SK-N-SH (cell line): ENCODE results near the gene RBBP8NL. TPM values are rescaled to one million over a fixed set of nuclear protein-coding genes. Genes with fewer than 3 reads are reported as not detected.
A peak's percentile ranks its signal among the peaks of the same experiment; 100 is the strongest.

Experiments
- CTCF ChIA-PET: fragments of 300-600, 350-600 bp; formaldehyde crosslinking; extraction: SDS; loops from one replicate; lab custom pipeline; 2021; lab: Yijun Ruan, JAX
- POLR2A ChIA-PET: fragments of 350-600 bp; sonication (Branson Sonifier 250); formaldehyde crosslinking; extraction: SDS; loops from one replicate; lab custom pipeline; 2020; ENCODE audit warnings: antibody characterized with exemption, inconsistent platforms; lab: Yijun Ruan, JAX
- DNase-seq: peaks from one replicate; pipeline ENCODE4 v3.0.0; 2012
- H2AFZ ChIP-seq: fragments of 200-600 bp; sonication (generic); 2 replicates; pipeline ENCODE4 v1.8.1; 2016; ENCODE audit warnings: antibody characterized with exemption, mild to moderate bottlenecking, low read depth
- H3F3A ChIP-seq: fragments of 200-600 bp; sonication (generic); replicated peaks from 2 replicates; pipeline ENCODE3; 2016; ENCODE audit warnings: antibody characterized with exemption, mild to moderate bottlenecking; ENCODE audit not compliant: insufficient read depth
- H3K27ac ChIP-seq, 2 experiments: fragments of 200-500 bp in 1 of 2; fragments of 200-600 bp in 1 of 2; sonication (Bioruptor generic) in 1 of 2; sonication (generic), shearing (Covaris generic) in 1 of 2; 2 replicates each; pipeline versions ENCODE4 v1.5.1 to v1.6.1; 2014 to 2016; ENCODE audit warnings: low read depth in 2 of 2, inconsistent platforms in 1 of 2, low read length in 1 of 2, mild to moderate bottlenecking in 1 of 2, mixed read lengths in 1 of 2
- H3K27me3 ChIP-seq: fragments of 200-600 bp; sonication (generic), shearing (Covaris generic); 2 replicates; pipeline ENCODE4 v1.6.1; 2016; ENCODE audit warnings: mixed run types; ENCODE audit not compliant: insufficient read depth
- H3K36me3 ChIP-seq, 2 experiments: fragments of 200-500 bp in 1 of 2; fragments of 200-600 bp in 1 of 2; sonication (Bioruptor generic) in 1 of 2; sonication (generic) in 1 of 2; replicated peaks in 1 of 2; 2 replicates each; pipeline versions ENCODE3 to v1.5.1; 2014 to 2016; ENCODE audit warnings: low read length in 1 of 2, mild to moderate bottlenecking in 1 of 2; ENCODE audit not compliant: insufficient read depth in 2 of 2, control insufficient read depth in 1 of 2
- H3K4me1 ChIP-seq, 2 experiments: fragments of 200-500 bp in 1 of 2; fragments of 200-600 bp in 1 of 2; sonication (Bioruptor generic) in 1 of 2; sonication (generic), shearing (Covaris generic) in 1 of 2; 2 replicates each; pipeline versions ENCODE4 v1.5.1 to v1.6.1; 2014 to 2016; ENCODE audit warnings: low read depth in 1 of 2, low read length in 1 of 2, mixed run types in 1 of 2; ENCODE audit not compliant: insufficient read depth in 2 of 2, control insufficient read depth in 1 of 2
- H3K4me2 ChIP-seq: fragments of 200-600 bp; sonication (generic), shearing (Covaris generic); 2 replicates; pipeline ENCODE4 v1.6.1; 2017; ENCODE audit warnings: mixed run types
- H3K4me3 ChIP-seq, 2 experiments: fragments of 200-500 bp in 1 of 2; fragments of 200-600 bp in 1 of 2; sonication (Bioruptor generic) in 1 of 2; sonication (generic), shearing (Covaris generic) in 1 of 2; 2 replicates each; pipeline versions ENCODE4 v1.5.1 to v1.8.1; 2014 to 2016; ENCODE audit warnings: low read depth in 2 of 2, inconsistent platforms in 1 of 2, low read length in 1 of 2, mild to moderate bottlenecking in 1 of 2, mixed read lengths in 1 of 2, moderate library complexity in 1 of 2
- H3K79me2 ChIP-seq: fragments of 200-600 bp; sonication (generic); 2 replicates; pipeline ENCODE4 v1.8.1; 2017; ENCODE audit warnings: mild to moderate bottlenecking; ENCODE audit not compliant: insufficient read depth
- H3K9ac ChIP-seq: fragments of 200-600 bp; sonication (generic); 2 replicates; pipeline ENCODE4 v1.6.1; 2017; ENCODE audit warnings: mixed run types
- H3K9me2 ChIP-seq: fragments of 200-600 bp; sonication (generic); 2 replicates; pipeline ENCODE4 v1.6.1; 2017; ENCODE audit warnings: mixed run types
- H3K9me3 ChIP-seq: fragments of 200-600 bp; sonication (generic); 2 replicates; pipeline ENCODE4 v1.6.1; 2017; ENCODE audit warnings: mixed run types, mild to moderate bottlenecking, moderate library complexity
- H4K20me1 ChIP-seq: fragments of 200-600 bp; sonication (generic); 2 replicates; pipeline ENCODE4 v1.6.1; 2017; ENCODE audit warnings: mild to moderate bottlenecking, mixed run types; ENCODE audit not compliant: insufficient read depth
- CHD2 ChIP-seq: fragments of 150-350 bp; IDR thresholded peaks from 2 replicates; pipeline ENCODE4 v1.6.1; 2018; ENCODE audit warnings: low read length; ENCODE audit not compliant: partially characterized antibody
- EZH2phosphoT487 ChIP-seq: fragments of 200-600 bp; sonication (generic); IDR thresholded peaks from 2 replicates; pipeline ENCODE4 v1.6.1; 2017; ENCODE audit warnings: low read depth, mixed run types, mild to moderate bottlenecking, antibody characterized with exemption, moderate library complexity, borderline replicate concordance
- FOXJ3 ChIP-seq: sonication (generic); formaldehyde crosslinking; IDR thresholded peaks from 2 replicates; pipeline ENCODE4 v1.5.1; 2020; ENCODE audit warnings: mild to moderate bottlenecking, missing genetic modification reagents
- GABPA ChIP-seq: IDR thresholded peaks from 2 replicates; pipeline ENCODE4 v1.4.0; 2012; ENCODE audit warnings: low read depth, mild to moderate bottlenecking
- NRF1 ChIP-seq: IDR thresholded peaks from 2 replicates; pipeline ENCODE4 v1.6.1; 2012; ENCODE audit warnings: low read depth, mild to moderate bottlenecking, low read length
- RCOR1 ChIP-seq: fragments of 150-350 bp; IDR thresholded peaks from 2 replicates; pipeline ENCODE4 v1.6.1; 2017; ENCODE audit warnings: antibody characterized with exemption, low read length
- TCF12 ChIP-seq: IDR thresholded peaks from 2 replicates; pipeline ENCODE4 v1.4.0; 2012
- TEAD4 ChIP-seq: IDR thresholded peaks from 2 replicates; pipeline ENCODE4 v1.4.0; 2012; ENCODE audit warnings: mild to moderate bottlenecking, borderline replicate concordance; ENCODE audit not compliant: insufficient read depth
- WGBS: methylation state at CpG from one replicate; pipeline ENCODE4 v1.1.6; 2017; ENCODE audit warnings: low lambda C conversion rate; 5-methylcytosine and 5-hydroxymethylcytosine counted together
- polyA plus RNA-seq, 3 experiments: library from polyadenylated mRNA; depleted of rRNA; stranded (reverse); fragments of >200 nt; gene quantifications; 2 replicates each; pipeline ENCODE4 v1.2.3, GENCODE V29; 2012
- TF ChIP-seq, protein P1 (sequence below): IDR thresholded peaks from 2 replicates; pipeline ENCODE4; 2012
- TF ChIP-seq, protein P2 (sequence below): IDR thresholded peaks from 2 replicates; pipeline ENCODE4 v1.4.0; 2012; ENCODE audit warnings: low read depth
- TF ChIP-seq, protein P3 (sequence below): fragments of 200-600 bp; sonication (generic); IDR thresholded peaks from 2 replicates; pipeline ENCODE4 v1.6.1; 2017; ENCODE audit warnings: antibody characterized with exemption, mild to moderate bottlenecking, moderate library complexity

The RBBP8NL gene
- polyA plus RNA-seq, 1 of the 3 experiments (the other 2 are of a cell fraction), result not detected

DNA sequence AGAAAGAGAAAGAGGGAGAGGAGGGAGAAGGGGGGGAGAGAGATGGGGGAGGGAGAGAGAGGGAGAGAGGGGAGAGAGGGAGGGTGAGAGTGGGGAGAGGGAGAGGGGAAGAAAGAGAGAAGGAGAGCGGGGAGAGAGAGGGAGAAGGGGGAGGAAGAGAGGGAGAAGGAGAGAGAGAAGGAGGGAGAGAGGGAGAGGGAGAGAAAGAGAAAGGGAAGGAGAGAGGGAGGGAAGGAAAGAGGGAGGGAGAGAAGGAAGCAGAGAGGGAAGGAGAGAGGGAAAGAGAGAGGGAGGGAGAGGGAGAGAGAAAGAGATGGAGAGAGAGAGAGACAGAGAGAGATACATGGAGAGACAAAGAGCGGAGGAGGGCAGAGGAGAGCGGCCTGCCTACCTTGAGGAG, 24.6 kb upstream of the RBBP8NL start:
- Histone ChIP-seq H3K4me1 (peaks cover 0 to 8% of the 10 kb centered on the region in 2 experiments; a peak in 1 of 4 replicates), H3F3A (no peaks in the 10 kb centered on the region), H3K9me2 (no peaks in the 10 kb centered on the region), H3K79me2 (no peaks in the 10 kb centered on the region), H3K36me3 (no peaks in the 10 kb centered on the region), H3K27me3 (no peaks in the 10 kb centered on the region), H3K27ac (no peak overlapping the region), H3K9ac (no peak overlapping the region), H3K4me3 (no peak overlapping the region), H3K9me3 (no peaks in the 10 kb centered on the region), H3K4me2 (no peak overlapping the region), H4K20me1 (no peaks in the 10 kb centered on the region), H2AFZ (no peak overlapping the region)
- ChIA-PET CTCF (no interaction called here), POLR2A (no interaction called here)
- DNase-seq, result no peak
- TF ChIP-seq TCF12 (no peak), CHD2 (no peak)
- 88% methylated on average over 3 of the region's 3 CpGs for WGBS

DNA sequence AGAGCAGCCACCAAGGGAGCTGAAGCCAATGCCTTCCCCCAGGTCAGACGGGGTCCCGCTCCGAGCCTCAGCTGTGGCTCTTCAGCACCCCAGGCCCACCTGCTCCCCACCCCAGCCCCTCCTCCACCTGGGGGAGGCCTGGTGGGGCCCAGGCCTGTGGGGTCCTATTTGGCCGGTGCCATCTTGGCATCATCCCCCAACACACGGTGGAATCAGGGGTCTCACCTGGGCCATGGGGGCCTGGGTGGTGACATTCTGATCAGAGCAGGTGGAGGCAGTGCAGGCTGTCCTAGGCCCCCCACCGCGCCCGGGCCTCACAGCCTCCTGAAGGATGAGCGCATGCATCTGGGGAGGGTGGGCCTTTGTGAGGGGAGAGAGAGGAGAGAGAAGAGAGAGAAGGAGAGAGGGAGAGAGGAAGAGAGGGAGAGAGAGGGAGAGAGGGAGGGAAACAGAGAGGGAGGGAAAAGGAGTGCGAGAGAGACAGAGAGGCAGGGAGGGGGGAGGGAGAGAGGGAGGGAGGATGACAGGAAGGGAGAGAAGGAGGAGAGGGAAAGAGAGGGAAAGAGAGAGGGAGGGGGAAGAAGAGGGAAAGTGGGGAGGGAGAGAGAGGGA, 23.9 kb upstream of the RBBP8NL start:
- CTCF ChIA-PET, result interaction anchor here (2.1 kb wide), 1 partner anchor 41 kb away, joined by 6 read pairs; no protein-coding TSS in a partner anchor
- DNase-seq, result no peak
- 66% methylated on average over 9 of the region's 10 CpGs for WGBS
- Histone ChIP-seq H3K27ac (no peak overlapping the region), H2AFZ (no peak overlapping the region), H3K79me2 (no peaks in the 10 kb centered on the region), H3K9me3 (no peaks in the 10 kb centered on the region), H3K4me2 (no peak overlapping the region), H3K27me3 (no peaks in the 10 kb centered on the region), H3K4me3 (no peak overlapping the region), H4K20me1 (no peaks in the 10 kb centered on the region), H3K36me3 (no peaks in the 10 kb centered on the region), H3K9me2 (no peaks in the 10 kb centered on the region), H3F3A (no peaks in the 10 kb centered on the region), H3K4me1 (peaks cover 0 to 8% of the 10 kb centered on the region in 2 experiments; a peak in 1 of 4 replicates), H3K9ac (no peak overlapping the region)
- TF ChIP-seq, protein P1, sequence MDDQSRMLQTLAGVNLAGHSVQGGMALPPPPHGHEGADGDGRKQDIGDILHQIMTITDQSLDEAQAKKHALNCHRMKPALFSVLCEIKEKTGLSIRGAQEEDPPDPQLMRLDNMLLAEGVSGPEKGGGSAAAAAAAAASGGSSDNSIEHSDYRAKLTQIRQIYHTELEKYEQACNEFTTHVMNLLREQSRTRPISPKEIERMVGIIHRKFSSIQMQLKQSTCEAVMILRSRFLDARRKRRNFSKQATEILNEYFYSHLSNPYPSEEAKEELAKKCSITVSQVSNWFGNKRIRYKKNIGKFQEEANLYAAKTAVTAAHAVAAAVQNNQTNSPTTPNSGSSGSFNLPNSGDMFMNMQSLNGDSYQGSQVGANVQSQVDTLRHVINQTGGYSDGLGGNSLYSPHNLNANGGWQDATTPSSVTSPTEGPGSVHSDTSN, result no peak
- TF ChIP-seq NRF1 (no peak), EZH2phosphoT487 (no peak), GABPA (no peak), FOXJ3 (CRISPR knock-in tag) (no peak)
- TF ChIP-seq, protein P2, sequence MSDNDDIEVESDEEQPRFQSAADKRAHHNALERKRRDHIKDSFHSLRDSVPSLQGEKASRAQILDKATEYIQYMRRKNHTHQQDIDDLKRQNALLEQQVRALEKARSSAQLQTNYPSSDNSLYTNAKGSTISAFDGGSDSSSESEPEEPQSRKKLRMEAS, result no peak
- POLR2A ChIA-PET, result no interaction called here

DNA sequence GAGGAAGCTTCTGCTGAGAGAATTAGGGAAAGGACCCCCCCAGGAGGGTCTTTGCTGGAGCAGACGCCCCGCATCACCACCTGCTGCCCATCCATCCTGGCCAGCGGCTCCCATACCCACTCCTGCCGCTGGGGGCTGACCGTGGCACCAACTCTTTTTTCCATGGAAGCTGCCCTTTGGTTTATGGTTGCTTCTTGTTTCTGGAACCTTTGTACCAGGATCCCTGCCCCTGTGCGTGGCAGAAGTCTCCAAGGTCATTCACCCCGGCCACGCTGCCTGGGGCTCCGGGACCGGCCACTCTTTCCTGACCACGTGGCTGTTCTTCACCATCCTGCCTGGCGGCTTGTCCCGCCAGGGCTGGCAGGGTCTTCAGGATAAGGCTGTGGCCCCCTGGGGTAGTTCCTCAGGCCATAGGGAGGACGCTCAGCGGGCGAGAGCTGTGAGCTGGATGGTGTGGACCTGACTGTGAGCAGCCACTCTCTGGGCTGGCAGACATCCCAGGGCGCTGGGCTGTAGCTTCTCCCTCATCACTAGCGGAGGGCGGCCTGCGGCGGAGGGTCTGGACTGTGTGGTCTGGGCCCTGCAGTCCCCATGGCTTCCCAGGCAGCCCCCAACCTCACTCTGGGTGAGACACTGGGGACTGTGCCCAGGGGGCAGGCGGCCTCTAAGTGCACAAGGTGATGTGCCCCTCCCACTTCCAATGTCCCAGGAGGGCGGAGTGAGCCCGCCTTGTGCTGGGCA, 22.8 kb upstream of the RBBP8NL start:
- peak; percentile 74 for DNase-seq
- Histone ChIP-seq H3K4me3 (no peak overlapping the region), H3K4me1 (peaks cover 0 to 8% of the 10 kb centered on the region in 2 experiments; a peak in 1 of 4 replicates), H3K27ac (peak overlapping the region in 1 of 2 experiments; percentile 43; a peak in 1 of 4 replicates), H3K9me3 (no peaks in the 10 kb centered on the region), H3K9me2 (no peaks in the 10 kb centered on the region), H3K9ac (no peak overlapping the region), H3K4me2 (no peak overlapping the region), H3K27me3 (no peaks in the 10 kb centered on the region), H3K36me3 (no peaks in the 10 kb centered on the region), H3F3A (no peaks in the 10 kb centered on the region), H4K20me1 (no peaks in the 10 kb centered on the region), H3K79me2 (no peaks in the 10 kb centered on the region), H2AFZ (no peak overlapping the region)
- 53% methylated on average over 5 of the region's 24 CpGs for WGBS
- CTCF ChIA-PET, result interaction anchor here (0.8 to 2.1 kb wide), 6 partner anchors 11 to 341 kb away, joined by 3 to 6 read pairs (median 4); no protein-coding TSS in a partner anchor
- POLR2A ChIA-PET, result no interaction called here
- TF ChIP-seq, protein P2, result no peak
- TF ChIP-seq NRF1 (no peak), RCOR1 (no peak), TEAD4 (no peak), CHD2 (no peak)
- TF ChIP-seq, protein P1, result no peak
- TF ChIP-seq, protein P3, sequence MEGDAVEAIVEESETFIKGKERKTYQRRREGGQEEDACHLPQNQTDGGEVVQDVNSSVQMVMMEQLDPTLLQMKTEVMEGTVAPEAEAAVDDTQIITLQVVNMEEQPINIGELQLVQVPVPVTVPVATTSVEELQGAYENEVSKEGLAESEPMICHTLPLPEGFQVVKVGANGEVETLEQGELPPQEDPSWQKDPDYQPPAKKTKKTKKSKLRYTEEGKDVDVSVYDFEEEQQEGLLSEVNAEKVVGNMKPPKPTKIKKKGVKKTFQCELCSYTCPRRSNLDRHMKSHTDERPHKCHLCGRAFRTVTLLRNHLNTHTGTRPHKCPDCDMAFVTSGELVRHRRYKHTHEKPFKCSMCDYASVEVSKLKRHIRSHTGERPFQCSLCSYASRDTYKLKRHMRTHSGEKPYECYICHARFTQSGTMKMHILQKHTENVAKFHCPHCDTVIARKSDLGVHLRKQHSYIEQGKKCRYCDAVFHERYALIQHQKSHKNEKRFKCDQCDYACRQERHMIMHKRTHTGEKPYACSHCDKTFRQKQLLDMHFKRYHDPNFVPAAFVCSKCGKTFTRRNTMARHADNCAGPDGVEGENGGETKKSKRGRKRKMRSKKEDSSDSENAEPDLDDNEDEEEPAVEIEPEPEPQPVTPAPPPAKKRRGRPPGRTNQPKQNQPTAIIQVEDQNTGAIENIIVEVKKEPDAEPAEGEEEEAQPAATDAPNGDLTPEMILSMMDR, result no peak
